HG03045 (cell line): ENCODE measurements around the gene PHF2.

ENCODE experiments used
- ATAC-seq: cut with Tn5 transposase; IDR thresholded peaks from one replicate; pipeline ENCODE4 v1.9.1; 2021; ENCODE audit warnings: mild to moderate bottlenecking, moderate library complexity; ENCODE audit not compliant: unreplicated experiment

PHF2 gene

DNA sequence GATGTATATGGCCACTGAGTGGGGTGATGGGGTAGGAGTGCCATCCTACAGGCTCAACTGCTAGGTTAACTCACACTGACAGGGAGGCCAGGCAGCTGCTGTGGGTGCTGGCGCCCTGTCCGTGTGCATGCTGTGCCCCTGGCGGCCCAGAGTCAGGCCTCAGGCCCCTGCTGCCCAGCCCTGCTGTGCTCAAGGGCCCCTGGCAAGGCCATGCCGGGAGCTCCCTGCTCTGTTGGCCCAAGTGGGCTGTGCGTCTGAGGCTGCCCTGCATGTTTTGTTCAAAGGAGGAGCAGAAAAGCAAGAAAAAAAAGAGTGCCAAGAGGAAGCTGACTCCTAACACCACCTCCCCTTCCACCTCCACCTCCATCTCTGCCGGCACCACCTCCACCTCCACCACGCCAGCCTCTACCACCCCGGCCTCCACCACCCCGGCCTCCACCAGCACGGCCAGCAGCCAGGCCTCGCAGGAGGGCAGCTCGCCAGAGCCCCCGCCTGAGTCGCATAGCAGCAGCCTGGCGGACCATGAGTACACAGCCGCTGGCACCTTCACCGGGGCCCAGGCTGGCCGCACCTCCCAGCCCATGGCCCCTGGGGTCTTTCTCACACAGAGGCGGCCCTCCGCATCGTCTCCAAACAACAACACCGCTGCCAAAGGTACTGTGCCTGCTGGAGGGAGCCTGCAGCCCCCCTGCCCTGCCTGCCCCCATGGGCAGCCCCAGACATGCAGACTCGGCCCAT, 100.1 kb downstream of the PHF2 start:
- no peak for ATAC-seq

DNA sequence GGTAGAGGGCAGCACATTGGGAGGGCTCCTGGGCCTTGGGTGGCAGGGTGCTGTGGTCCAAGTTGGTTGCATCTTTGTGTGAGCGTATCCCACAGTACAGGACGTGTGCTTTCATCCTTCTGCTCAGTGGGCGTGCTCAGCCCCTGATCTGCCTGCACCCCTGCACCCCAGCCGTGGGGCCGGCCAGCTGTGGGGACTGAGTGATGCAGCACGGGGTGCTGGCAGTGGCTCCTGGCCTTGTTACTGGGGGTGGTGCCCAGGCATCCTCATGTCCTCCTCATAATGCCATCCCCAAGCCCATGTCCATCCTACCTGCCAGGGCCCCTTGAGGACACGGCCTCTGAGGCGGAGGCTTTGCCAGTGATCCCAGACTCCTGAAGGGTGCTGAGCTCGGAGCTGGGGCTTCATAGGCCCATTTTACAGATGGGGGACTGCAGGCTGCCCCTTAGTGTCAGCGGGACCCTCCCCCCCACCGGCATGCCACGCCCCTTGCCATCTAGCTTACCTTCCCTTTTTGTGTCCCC, 100.7 kb downstream of the PHF2 start:
- no peak for ATAC-seq

DNA sequence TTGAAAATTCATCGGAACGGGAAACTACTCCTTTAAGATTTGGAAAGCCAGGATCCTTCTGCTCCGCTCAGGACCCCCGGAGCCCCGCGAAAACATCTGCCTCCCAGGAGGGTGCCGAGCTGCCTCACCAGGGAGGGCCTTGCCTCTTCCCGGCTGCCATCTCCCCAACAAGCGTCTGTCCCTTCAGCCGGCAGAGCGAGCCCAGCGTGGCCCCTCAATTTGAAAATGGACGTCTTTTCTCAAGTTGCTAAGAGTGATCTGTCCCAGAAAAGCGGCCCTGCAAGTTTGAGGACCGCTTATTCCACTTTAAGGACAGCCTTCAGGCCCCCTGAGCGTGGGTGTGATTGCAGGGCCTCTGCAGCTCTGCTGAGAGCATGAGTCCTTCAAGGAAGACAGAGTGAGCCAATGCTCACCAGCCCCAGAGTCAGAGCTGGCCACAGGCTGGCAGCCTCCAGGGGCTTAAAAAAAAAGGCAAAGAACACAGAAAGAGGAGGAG, 101.3 kb downstream of the PHF2 start:
- no peak for ATAC-seq

DNA sequence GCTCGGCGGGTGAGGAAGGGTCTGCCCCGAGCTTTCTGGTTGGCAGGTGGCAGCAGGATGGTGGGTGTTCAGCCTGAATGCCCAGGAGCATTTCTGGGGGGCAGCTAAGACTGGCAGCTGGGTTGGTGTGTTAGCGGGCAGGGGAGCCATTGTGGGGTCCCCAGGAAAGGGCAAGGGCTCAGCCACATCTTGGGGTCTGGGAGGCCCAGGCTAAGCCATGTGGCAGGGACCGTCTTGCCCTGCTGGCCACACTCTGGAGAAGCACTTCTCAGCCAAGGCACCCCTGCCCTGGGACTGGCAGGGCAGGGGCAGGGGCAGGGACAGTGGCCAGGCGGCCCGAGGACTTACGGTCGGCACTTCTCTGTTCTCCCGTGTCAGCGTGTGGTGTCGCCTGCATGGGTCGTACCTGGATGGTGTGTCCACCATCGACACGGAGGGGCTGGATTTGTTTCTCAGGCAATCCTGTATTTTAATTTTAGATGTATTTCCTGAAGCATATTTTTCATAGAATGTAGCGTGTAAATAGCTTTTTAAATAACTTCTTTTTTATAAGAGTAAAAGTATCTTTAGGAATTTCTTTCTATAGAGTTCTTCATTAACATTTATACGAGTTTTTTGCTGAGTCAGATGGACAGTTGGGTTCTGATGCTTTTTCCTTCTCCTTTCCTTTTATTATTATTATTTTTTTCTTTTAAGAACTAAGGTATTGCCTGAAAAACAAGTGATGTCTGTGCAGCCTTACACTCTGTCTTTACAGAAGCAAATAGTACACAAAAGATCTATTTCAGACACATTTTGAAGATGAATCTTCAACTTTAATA, 102.0 kb downstream of the PHF2 start:
- no peak for ATAC-seq

GRCh38 chr9:93679536-93680442, 103.4 kb downstream of the PHF2 start:
- no peak for ATAC-seq

DNA sequence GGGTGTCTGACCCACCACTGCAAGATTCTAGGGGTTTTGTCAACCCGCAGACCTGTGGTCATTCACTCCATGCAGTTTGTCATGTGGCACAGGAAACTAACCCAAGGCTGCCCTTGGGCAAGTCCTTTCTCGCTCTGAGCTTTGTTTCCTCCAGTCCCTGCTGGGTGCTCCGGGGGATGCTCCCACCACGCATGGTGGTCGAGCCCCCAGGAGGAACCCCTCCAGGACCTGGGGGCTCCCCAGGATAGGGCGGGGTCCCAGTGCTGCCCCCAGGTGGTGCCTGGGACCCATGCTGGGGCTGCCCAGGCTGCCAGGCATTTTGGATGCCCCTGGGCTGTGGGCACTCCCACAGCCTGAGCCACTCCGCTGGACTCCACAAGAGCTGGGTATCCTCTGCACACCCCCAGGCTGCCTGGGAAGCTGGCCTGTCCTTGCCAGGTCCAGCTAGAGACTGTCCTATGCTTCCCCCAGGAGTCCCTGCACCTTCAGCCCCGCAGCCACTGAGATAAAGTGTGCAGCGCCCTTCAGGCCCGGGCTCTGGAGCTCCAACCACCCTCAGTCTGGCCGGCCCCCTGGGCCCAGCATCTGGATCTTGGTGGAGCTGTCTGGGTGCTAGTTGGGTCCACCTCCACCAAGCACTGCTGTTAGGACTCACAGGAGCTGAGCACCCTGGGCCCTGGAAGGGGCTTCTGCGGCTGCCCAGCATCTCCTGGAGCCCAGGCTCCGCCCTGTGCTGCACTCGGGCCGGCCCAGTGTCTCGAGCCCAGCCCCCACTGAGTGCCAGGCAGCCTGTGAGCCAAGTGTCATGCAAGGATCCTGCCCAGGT, 104.3 kb downstream of the PHF2 start:
- ATAC-seq = no peak

GRCh38 chr9:93681269-93682154, 105.1 kb downstream of the PHF2 start:
- ATAC-seq = no peak

DNA sequence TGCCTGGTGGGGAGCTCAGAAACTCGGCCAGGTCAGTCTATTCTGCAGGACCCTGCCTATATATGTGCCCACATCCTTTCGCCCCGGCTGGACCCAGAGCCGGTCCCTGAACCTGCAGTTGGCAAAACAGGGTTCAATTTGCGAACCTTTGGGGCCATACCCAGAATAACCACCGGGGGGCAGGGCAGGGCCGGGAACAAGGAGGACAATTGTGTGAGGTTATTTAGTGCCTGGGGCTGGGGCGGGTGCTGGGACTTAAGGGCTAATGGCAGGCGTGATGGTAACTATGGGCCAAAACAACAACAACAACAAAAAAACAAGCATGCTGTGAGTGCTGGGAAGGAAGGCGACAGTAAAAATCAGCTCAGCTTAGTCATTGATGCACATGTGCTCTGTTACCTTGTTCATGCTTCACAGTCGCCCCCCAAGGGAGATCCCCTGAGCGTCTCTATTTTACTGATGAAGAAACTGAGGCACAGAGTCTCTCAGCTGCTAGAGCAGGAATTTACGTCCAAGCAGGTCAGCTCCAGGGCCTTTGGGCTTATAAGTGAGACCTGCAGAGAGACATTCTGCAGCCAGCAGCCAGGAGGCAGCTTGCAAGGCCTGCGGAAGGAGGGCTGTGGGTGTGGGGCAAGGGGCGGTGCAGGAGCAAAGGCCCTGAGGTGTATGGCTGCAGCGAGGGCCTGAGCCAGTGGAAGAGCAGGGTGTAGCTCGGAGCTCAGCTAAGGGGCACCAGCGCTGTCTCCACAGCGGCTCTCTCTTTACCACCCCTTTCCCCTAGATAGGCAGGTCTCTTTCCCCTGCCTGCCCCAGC, 106.0 kb downstream of the PHF2 start:
- ATAC-seq = no peak

DNA sequence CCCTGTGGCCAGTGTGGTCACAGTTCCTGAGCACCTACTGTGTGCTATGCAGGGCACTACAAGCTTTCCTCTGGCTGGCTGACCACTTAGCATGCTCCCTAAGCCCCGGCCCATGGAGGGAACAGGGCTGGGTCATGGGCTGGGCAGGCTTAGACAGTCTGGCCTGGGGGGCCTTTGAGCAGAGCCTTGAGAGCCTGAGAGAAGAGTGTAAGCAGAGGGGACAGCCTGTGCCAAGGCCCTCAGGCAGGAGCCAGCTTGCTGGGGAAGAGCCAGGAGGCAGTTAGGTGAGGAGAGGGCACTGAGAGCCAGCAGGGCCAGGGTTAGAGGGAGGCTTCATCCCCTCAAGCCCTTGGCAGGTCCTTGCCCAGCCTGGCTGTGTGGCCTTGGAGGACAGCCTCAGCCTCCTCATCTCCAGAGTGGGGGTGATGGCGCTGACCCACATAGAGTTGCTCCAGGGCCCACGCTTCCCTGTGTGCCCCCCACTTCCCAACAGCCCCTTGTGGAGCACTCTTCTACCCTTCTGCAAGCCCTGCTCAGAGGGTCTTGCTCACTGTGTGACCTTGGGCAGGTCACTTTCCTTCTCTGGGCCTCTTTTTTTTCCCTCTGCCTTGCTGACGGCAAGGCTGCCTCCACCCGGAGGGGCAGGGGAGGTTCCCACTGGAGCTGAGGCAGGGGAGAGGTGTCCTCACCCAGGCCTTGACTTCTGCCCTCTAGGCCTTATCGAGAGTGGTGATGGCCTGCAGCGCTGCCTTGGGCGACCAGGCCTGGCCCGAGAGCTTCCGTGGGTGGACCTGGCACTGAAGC, 107.1 kb downstream of the PHF2 start:
- no peak for ATAC-seq

- no peak for ATAC-seq
Measured at GRCh38 chr9:93684161-93684765, 107.9 kb downstream of the PHF2 start.

GRCh38 chr9:93684806-93685543, 108.6 kb downstream of the PHF2 start:
- ATAC-seq = no peak

DNA sequence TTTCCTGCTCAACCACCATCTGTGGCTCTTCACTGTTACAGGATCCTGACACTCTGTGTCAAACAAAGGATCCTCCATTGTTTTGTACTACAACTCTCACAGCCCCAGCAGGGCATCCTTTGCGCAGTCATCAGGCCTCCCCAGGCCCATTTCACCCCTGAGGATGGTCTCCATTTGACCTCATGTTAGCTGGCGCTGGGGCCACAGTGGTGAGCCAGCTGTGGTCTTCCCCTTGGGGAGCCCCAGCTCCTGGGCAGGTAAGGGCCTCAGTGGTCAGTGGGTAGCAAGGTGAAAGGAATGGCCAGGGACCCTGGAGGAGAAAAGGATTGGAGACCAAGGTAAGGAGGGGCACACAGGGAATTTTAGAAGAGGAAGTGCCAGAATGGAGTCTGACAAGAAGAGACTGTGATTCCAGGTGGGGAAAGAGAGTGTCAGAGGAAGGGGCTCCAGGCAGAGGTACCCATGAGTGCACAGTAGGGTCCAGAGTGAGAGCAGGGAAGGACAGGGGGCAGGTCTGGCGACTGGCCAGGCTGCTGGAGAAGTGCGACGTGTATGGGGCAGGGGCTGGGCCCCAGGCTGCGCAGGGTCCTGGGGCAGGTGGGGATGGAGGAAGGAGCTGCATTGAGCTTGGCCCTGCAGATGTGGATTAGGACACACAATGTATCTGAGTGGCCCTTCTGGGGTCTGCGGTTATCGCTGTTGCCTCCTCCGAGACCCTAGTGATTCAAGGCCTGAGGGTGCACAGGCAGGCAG, 109.9 kb downstream of the PHF2 start:
- ATAC-seq = no peak

DNA sequence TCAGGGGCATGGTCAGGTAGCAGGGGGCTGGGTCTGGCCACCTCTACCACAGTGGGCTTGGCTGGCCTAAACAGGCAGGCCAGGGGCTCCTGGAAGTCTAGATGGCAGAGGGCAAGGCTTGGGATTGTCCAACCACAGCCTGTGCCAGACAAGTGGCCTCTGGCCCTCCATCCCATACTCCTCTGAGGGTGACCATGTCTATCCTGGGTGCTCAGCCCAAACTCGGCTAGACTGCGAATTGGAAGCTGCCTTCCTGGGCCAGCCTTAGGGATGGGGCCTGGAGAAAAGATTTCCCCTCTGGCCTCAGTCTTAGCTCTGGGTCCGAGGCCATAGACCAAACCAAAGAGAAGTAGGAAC, 110.5 kb downstream of the PHF2 start:
- no peak for ATAC-seq

DNA sequence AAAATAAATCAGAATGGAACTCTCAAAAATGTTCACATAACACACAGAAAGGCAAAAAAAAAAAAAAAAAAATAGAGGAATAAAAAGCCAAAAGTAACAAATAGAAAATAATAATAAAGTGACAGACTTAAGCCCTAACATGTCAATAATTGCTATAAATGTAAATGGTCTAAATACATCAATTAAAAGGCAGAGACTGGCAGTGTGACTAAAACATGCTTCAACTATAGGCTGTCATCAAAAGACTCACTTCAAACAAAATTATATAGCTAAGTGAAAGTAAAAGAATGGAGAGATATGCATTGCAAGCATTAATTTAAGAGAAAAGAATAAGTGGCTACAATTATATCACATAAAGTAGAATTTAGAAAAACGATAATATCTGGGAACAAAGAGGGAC, 114.2 kb downstream of the PHF2 start:
- ATAC-seq = no peak

DNA sequence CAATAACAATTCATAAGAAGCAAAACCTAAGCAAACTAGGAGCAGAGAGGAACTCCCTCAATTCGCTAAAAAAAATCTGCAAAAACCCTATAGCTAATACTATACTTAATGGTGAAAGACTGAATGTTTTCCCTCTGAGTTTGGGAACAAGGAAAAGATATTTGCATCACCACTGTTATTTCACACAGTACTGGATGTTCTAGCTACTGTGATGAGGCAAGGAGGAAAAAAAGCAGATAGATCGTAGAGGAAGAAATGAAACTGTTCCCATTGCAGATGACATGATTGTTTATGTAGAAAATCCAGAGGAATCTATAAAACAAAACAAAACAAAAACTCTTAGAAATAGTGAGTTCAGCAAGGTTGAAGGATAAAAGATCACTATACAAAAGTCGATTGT, 116.7 kb downstream of the PHF2 start:
- ATAC-seq = no peak
